CD4-positive, alpha-beta T cell treated with Interleukin-1 beta for 1 hour (primary cell): ENCODE data around the gene FRYL.
"Not testable (repeated sequence)": the region's sequence is repeated elsewhere in the genome, so short reads cannot be mapped to it uniquely, and the experiment has no call there.

Source experiments
- DNase-seq, 2 donors: peaks; one replicate each; pipeline ENCODE4 v3.0.0-alpha.2; 2020 to 2022

The FRYL gene

GRCh38 chr4:48653217-48654014 is 126.7 kb downstream of the FRYL start:
- DNase-seq = peak in 1 of 2 donors; percentile 19

- no peak for DNase-seq
Observed at GRCh38 chr4:48651914-48652313, 128.2 kb downstream of the FRYL start.

- no peak for DNase-seq
Observed at GRCh38 chr4:48649505-48649904, 130.6 kb downstream of the FRYL start.

- DNase-seq = no peak
Observed at GRCh38 chr4:48645225-48645794, 134.8 kb downstream of the FRYL start.

GRCh38 chr4:48642421-48643374 is 137.4 kb downstream of the FRYL start:
- no peak for DNase-seq

GRCh38 chr4:48641401-48641800 is 138.7 kb downstream of the FRYL start:
- DNase-seq = no peak

GRCh38 chr4:48640699-48641098 is 139.4 kb downstream of the FRYL start:
- DNase-seq = no peak

- no peak for DNase-seq
Observed at GRCh38 chr4:48640225-48640624, 139.9 kb downstream of the FRYL start.

GRCh38 chr4:48639807-48640206 is 140.3 kb downstream of the FRYL start:
- DNase-seq = no peak

- DNase-seq = not testable (repeated sequence)
Observed at GRCh38 chr4:48638586-48638985, 141.5 kb downstream of the FRYL start.

GRCh38 chr4:48636911-48637310 is 143.2 kb downstream of the FRYL start:
- no peak for DNase-seq

GRCh38 chr4:48635980-48636379 is 144.1 kb downstream of the FRYL start:
- DNase-seq = no peak

GRCh38 chr4:48635310-48635709 is 144.8 kb downstream of the FRYL start:
- no peak for DNase-seq

- no peak for DNase-seq
Observed at GRCh38 chr4:48634688-48635308, 145.3 kb downstream of the FRYL start.

- DNase-seq = no peak
Observed at GRCh38 chr4:48633657-48634056, 146.4 kb downstream of the FRYL start.

GRCh38 chr4:48629458-48629857 is 150.6 kb downstream of the FRYL start:
- DNase-seq = no peak

- DNase-seq = no peak
Observed at GRCh38 chr4:48623182-48623780, 156.8 kb downstream of the FRYL start.

GRCh38 chr4:48620831-48621230 is 159.2 kb downstream of the FRYL start:
- DNase-seq = no peak

- DNase-seq = no peak
Observed at GRCh38 chr4:48620093-48620492, 160.0 kb downstream of the FRYL start.

GRCh38 chr4:48604527-48604926 is 175.6 kb downstream of the FRYL start:
- DNase-seq = no peak

- DNase-seq = no peak
Observed at GRCh38 chr4:48604041-48604440, 176.0 kb downstream of the FRYL start.

- no peak for DNase-seq
Observed at GRCh38 chr4:48603366-48604003, 176.6 kb downstream of the FRYL start.
